ENCODE results near the gene TADA3.

DNA sequence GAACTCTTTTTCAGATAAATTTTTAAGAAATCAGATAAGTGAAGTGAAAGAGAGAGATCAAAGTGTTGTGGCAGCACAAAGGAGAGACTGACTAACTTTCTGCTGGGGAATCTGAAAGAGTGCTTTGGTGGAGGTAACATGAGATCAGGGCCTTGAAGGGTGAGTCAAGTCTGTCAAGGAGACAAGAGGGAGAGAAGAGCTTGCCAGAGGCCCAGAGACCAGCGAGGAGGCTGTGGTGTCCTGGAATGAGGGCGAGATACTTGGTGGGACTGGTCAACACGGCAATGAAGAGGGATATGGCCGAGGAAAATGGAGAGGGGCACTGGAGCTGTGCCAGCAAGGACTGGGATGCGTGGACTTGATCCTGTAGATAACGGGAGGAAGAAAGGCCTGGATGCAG is 4.6 kb downstream of the TADA3 start:
- TF ChIP-seq, protein P1, sequence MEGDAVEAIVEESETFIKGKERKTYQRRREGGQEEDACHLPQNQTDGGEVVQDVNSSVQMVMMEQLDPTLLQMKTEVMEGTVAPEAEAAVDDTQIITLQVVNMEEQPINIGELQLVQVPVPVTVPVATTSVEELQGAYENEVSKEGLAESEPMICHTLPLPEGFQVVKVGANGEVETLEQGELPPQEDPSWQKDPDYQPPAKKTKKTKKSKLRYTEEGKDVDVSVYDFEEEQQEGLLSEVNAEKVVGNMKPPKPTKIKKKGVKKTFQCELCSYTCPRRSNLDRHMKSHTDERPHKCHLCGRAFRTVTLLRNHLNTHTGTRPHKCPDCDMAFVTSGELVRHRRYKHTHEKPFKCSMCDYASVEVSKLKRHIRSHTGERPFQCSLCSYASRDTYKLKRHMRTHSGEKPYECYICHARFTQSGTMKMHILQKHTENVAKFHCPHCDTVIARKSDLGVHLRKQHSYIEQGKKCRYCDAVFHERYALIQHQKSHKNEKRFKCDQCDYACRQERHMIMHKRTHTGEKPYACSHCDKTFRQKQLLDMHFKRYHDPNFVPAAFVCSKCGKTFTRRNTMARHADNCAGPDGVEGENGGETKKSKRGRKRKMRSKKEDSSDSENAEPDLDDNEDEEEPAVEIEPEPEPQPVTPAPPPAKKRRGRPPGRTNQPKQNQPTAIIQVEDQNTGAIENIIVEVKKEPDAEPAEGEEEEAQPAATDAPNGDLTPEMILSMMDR (IDR thresholded peaks at IDR 0.05): no peak
- TF ChIP-seq POLR2AphosphoS5 (IDR thresholded peaks at IDR 0.05) (no peak), POLR2A (IDR thresholded peaks at IDR 0.05) (no peak), EP300 (IDR thresholded peaks at IDR 0.05; ENCODE audit: low read depth) (no peak)
